ENCODE results near the gene PUS7. TPM values are rescaled to one million over a fixed set of nuclear protein-coding genes. Genes with fewer than 3 reads are reported as not detected.

Gene PUS7
- total and polyA plus RNA-seq, 2 of the 4 experiments (the other 2 are of a cell fraction): 11.7 to 17.0 TPM

- peaks cover 17% of the 10 kb centered on the region for H3K36me3 ChIP-seq (ENCODE audit: control insufficient read depth, insufficient read depth, low read length)
- intact Hi-C loops (cut with micrococcal nuclease): no loop called here
- WGBS, 2 experiments (ENCODE audit: extremely low coverage in 2 of 2, insufficient read length in 1 of 2): no CpG with 5 or more reads among the region's 9 CpGs
Observed at GRCh38 chr7:105502173-105502572, 19.9 kb downstream of the PUS7 start.

More at GRCh38 chr7:105502173-105502572, 19.9 kb downstream of the PUS7 start:
- ATAC-seq (ENCODE audit: low read depth) (no peak), DNase-seq (no peak)
- Histone ChIP-seq H3K27ac (ENCODE audit: insufficient read depth, low read length) (no peak overlapping the region), H3K4me1 (ENCODE audit: control insufficient read depth, insufficient read depth, low read length) (no peaks in the 10 kb centered on the region), H2AFZ (replicated peaks; ENCODE audit: low read length, poor library complexity) (no peak overlapping the region), H2AK9ac (replicated peaks; ENCODE audit: low read depth, low read length, poor library complexity) (peak overlapping the region; percentile 82), H3K14ac (replicated peaks; ENCODE audit: low read depth, low read length) (no peak overlapping the region), H2BK120ac (ENCODE audit: low read depth, low read length) (no peak overlapping the region), H2BK20ac (ENCODE audit: low read depth, low read length) (no peak overlapping the region), H3K9me3 (ENCODE audit: control insufficient read depth, insufficient read depth, low read length) (no peaks in the 10 kb centered on the region), H3K9me1 (ENCODE audit: insufficient read depth, low read length) (0 out of 2 replicates have a peak, but pooled peaks cover 3% of the 10 kb centered on the region), H3K4ac (ENCODE audit: low read depth, low read length) (no peak overlapping the region), H4K20me1 (ENCODE audit: insufficient read depth, low read length) (no peaks in the 10 kb centered on the region), H3K56ac (ENCODE audit: extremely low read depth, insufficient read depth, low read length) (no peak overlapping the region), H3K79me1 (ENCODE audit: low read depth in 1 of 2, low read length in 2 of 2) (peaks cover under 1 to 10% of the 10 kb centered on the region in 2 experiments; a peak in 2 of 4 replicates), H3K18ac (ENCODE audit: low read depth, low read length) (no peak overlapping the region), H4K91ac (ENCODE audit: insufficient read depth, low read depth, low read length) (no peak overlapping the region), H4K8ac (ENCODE audit: low read depth in 2 of 2, low read length in 2 of 2) (no peak overlapping the region), H3K4me3 (ENCODE audit: insufficient read depth, low read depth, low read length) (no peak overlapping the region), H4K5ac (ENCODE audit: low read depth, low read length) (no peak overlapping the region), H2BK5ac (ENCODE audit: low read depth, low read length, poor library complexity, severe bottlenecking) (no peak overlapping the region), H3K4me2 (ENCODE audit: low read depth, low read length) (no peak overlapping the region), H2AK5ac (ENCODE audit: low read depth, low read length) (no peak overlapping the region), H2BK15ac (ENCODE audit: low read depth, low read length) (no peak overlapping the region), H3K27me3 (ENCODE audit: control insufficient read depth, insufficient read depth, low read length) (no peaks in the 10 kb centered on the region), H3K9ac (ENCODE audit: low read depth, low read length) (no peak overlapping the region), H3K23ac (ENCODE audit: low read depth, low read length) (no peak overlapping the region)
- in situ Hi-C loops (cut with MboI; ENCODE audit: low sequenced_read_pairs): no loop called here
- dilution Hi-C loops (cut with HindIII; ENCODE audit: low sequenced_read_pairs, unreplicated experiment): no loop called here
- BruUV-seq (replicated peaks): no TSS peak
- TF ChIP-seq MAZ (IDR thresholded peaks at IDR 0.05; ENCODE audit: borderline replicate concordance, low read depth, low read length) (no peak), SMC3 (IDR thresholded peaks at IDR 0.05; ENCODE audit: low read depth, low read length) (no peak), CEBPB (IDR thresholded peaks at IDR 0.05; ENCODE audit: low read depth, low read length) (no peak), RFX5 (IDR thresholded peaks at IDR 0.05; ENCODE audit: low read depth, low read length) (no peak), MAFK (IDR thresholded peaks at IDR 0.05; ENCODE audit: low read depth, low read length) (no peak), ELK1 (IDR thresholded peaks at IDR 0.05; ENCODE audit: borderline replicate concordance, low read depth, low read length) (no peak), MXI1 (IDR thresholded peaks at IDR 0.05; ENCODE audit: borderline replicate concordance, low read depth, low read length) (no peak), RAD21 (IDR thresholded peaks at IDR 0.05; ENCODE audit: low read length) (no peak), BHLHE40 (IDR thresholded peaks at IDR 0.05; ENCODE audit: low read depth, low read length) (no peak), CTCF (conservative IDR thresholded peaks at IDR 0.05; ENCODE audit: low read depth, low read length) (no peak), RCOR1 (IDR thresholded peaks at IDR 0.05; ENCODE audit: insufficient replicate concordance, low read length) (no peak), NFE2L2 (IDR thresholded peaks at IDR 0.05; ENCODE audit: low read depth, low read length) (no peak), USF2 (IDR thresholded peaks at IDR 0.05; ENCODE audit: low read depth, low read length) (no peak), POLR2A (IDR thresholded peaks at IDR 0.05; ENCODE audit: low read depth, low read length) (no peak), CHD1 (IDR thresholded peaks at IDR 0.05; ENCODE audit: low read depth, low read length) (no peak)
- ChIA-PET POLR2A (ENCODE audit: unreplicated experiment) (no interaction called here), CTCF (no interaction called here)
